HepG2 (cell line): ENCODE data around the gene RASAL3. TPM values are rescaled to one million over a fixed set of nuclear protein-coding genes. Genes with fewer than 3 reads are reported as not detected.

Experiments
- EHMT2 ChIP-seq: fragments of 200-600 bp; sonication (generic); IDR thresholded peaks from 2 replicates; pipeline ENCODE4 v1.7.0; 2017; ENCODE audit warnings: antibody characterized with exemption, low read depth, low read length, borderline replicate concordance
- HIVEP1 ChIP-seq: sonication (generic); formaldehyde crosslinking; IDR thresholded peaks from 2 replicates; pipeline ENCODE4 v1.4.0; 2020; ENCODE audit warnings: mild to moderate bottlenecking, missing genetic modification reagents
- KLF11 ChIP-seq: IDR thresholded peaks from 2 replicates; pipeline ENCODE4 v1.6.1; 2016; ENCODE audit warnings: missing compliant biosample characterization
- PATZ1 ChIP-seq: sonication (generic); formaldehyde crosslinking; IDR thresholded peaks from 2 replicates; pipeline ENCODE4 v1.4.0; 2020; ENCODE audit warnings: missing genetic modification reagents
- POLR2G ChIP-seq: fragments of 200-400 bp; formaldehyde crosslinking; IDR thresholded peaks from 2 replicates; pipeline ENCODE4 v1.6.1; 2018; ENCODE audit warnings: mild to moderate bottlenecking, low read depth, low read length, moderate library complexity
- RFX1 ChIP-seq: fragments of 450-650 bp; IDR thresholded peaks from 2 replicates; pipeline ENCODE4 v1.6.1; 2017
- RFX3 ChIP-seq: IDR thresholded peaks from 2 replicates; pipeline ENCODE4 v1.6.1; 2016; ENCODE audit warnings: missing biosample characterization, missing genetic modification reagents
- SRF ChIP-seq: IDR thresholded peaks from 2 replicates; pipeline ENCODE4 v1.6.1; 2011; ENCODE audit warnings: mild to moderate bottlenecking, low read depth, low read length, moderate library complexity
- THAP7 ChIP-seq: sonication (generic); formaldehyde crosslinking; IDR thresholded peaks from 2 replicates; pipeline ENCODE4 v1.8.1; 2023; ENCODE audit warnings: mild to moderate bottlenecking, missing genetic modification reagents
- YY1 ChIP-seq: IDR thresholded peaks from 2 replicates; pipeline ENCODE4 v1.6.1; 2011; ENCODE audit warnings: low read length, low read depth, moderate library complexity, mild to moderate bottlenecking; ENCODE audit not compliant: insufficient read depth, insufficient replicate concordance
- ZHX1 ChIP-seq: sonication (generic); formaldehyde crosslinking; IDR thresholded peaks from 2 replicates; pipeline ENCODE4 v1.8.1; 2022; ENCODE audit warnings: low read depth, mild to moderate bottlenecking, missing genetic modification reagents
- ZNF281 ChIP-seq: sonication (generic); formaldehyde crosslinking; IDR thresholded peaks from 2 replicates; pipeline ENCODE4 v1.4.0; 2020; ENCODE audit warnings: missing genetic modification reagents, borderline replicate concordance
- ZNF562 ChIP-seq: sonication (generic); formaldehyde crosslinking; IDR thresholded peaks from 2 replicates; pipeline ENCODE4 v1.8.0; 2022; ENCODE audit warnings: missing genetic modification reagents, borderline replicate concordance
- polyA plus RNA-seq, 8 experiments: library from polyadenylated mRNA; depleted of rRNA in 3 of 8; stranded (reverse) in 7 of 8; unstranded in 1 of 8; fragments of >200 nt; fragmentation: Illumina TruSeq in 4 of 8; extraction: Trizol in 4 of 8; gene quantifications; 2 replicates each; pipeline versions ENCODE4 v1.2.1 to v1.2.3, GENCODE V29; 2011 to 2016; ENCODE audit warnings: low read depth in 4 of 8, missing spikeins in 1 of 8, mixed read lengths in 1 of 8; ENCODE audit not compliant: insufficient read depth in 1 of 8
- total RNA-seq, 5 experiments: library from RNA; depleted of rRNA; stranded (reverse); fragments of >200 nt; fragmentation: Illumina TruSeq; extraction: Trizol; gene quantifications; 2 replicates each; pipeline ENCODE4 v1.2.3, GENCODE V29; 2016; ENCODE audit warnings: low read depth in 1 of 5

RASAL3 gene
- total and polyA plus RNA-seq, 2 of the 13 experiments (the other 11 are each of a cell fraction or from before 2014, with no cell fraction given): not detected

- TF ChIP-seq ZNF281 (CRISPR knock-in tag) (peak; percentile 68; the same call in 1 of the 2 replicates), POLR2G (no peak), SRF (peak; percentile 33; the same call in 1 of the 2 replicates), YY1 (peak; percentile 95), KLF11 (CRISPR knock-in tag) (no peak), EHMT2 (0 out of 2 replicates have a peak, but pooled peaks have one; percentile 46), PATZ1 (peak; percentile 71), ZNF562 (CRISPR knock-in tag) (no peak), RFX3 (peak; percentile 70), HIVEP1 (CRISPR knock-in tag) (no peak), RFX1 (peak; percentile 66), ZHX1 (CRISPR knock-in tag) (no peak), THAP7 (peak; percentile 99)
These were observed 14.5 kb downstream of the RASAL3 start, which contains the start of gene WIZ (continued) for GRCh38 chr19:15449620-15450527.
